Amygdala (tissue), 56 donors: ENCODE results near the gene KCNA2.

ENCODE experiments used
- DNase-seq, 56 donors: peaks; one replicate each; lab custom pipeline; 2025; lab: John Stamatoyannopoulos, UW

KCNA2 gene

GRCh38 chr1:110605901-110606656 is at the start of gene KCNA2:
TSS of gene KCNA2 (minus strand) at chr1:110606358. CDS start at chr1:110604782, 1,576 bp downstream.
- DNase-seq, result peak in 49 of 56 donors; percentile 33 to 87 (median 68)

DNA sequence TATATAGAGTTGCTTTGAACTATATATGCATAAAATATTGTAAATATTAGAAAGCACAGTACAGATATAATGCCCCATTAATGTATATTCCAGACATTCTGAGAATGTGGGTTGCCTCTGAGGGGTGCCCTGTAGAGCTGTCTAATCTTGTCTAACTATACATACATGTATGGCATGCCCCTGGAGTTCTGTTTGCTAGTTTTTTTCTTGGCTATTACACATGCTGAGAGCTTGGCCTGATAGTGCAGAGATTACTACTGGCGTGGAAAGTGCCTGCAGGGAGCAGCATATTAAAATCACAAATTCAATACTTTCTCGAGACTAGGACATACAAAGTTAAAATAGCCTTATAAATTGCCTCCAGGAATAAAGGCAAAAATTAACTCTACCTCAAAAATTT is 44.5 kb upstream of the KCNA2 start:
- DNase-seq, result no peak

DNA sequence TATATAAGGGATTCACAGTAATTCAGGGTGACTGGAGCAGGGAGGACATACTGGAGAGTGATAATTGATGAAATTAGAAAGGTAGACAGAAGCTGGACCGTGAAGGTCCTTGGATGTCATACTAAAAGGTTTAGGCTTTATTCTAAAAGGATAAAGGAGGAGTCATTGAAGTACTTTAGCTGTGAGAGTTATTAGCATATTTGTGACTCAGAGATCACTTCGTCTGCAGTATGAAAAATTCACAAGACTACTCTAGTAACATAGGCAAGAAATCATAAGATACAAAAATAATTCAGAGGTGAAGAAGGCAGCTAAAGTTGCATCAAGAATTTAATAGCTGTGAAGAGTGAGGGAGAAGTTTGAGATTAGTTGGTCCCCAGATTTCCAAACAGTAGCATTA is 42.3 kb upstream of the KCNA2 start:
- no peak for DNase-seq

- no peak for DNase-seq
Observed at GRCh38 chr1:110647254-110647891, 41.2 kb upstream of the KCNA2 start.

DNA sequence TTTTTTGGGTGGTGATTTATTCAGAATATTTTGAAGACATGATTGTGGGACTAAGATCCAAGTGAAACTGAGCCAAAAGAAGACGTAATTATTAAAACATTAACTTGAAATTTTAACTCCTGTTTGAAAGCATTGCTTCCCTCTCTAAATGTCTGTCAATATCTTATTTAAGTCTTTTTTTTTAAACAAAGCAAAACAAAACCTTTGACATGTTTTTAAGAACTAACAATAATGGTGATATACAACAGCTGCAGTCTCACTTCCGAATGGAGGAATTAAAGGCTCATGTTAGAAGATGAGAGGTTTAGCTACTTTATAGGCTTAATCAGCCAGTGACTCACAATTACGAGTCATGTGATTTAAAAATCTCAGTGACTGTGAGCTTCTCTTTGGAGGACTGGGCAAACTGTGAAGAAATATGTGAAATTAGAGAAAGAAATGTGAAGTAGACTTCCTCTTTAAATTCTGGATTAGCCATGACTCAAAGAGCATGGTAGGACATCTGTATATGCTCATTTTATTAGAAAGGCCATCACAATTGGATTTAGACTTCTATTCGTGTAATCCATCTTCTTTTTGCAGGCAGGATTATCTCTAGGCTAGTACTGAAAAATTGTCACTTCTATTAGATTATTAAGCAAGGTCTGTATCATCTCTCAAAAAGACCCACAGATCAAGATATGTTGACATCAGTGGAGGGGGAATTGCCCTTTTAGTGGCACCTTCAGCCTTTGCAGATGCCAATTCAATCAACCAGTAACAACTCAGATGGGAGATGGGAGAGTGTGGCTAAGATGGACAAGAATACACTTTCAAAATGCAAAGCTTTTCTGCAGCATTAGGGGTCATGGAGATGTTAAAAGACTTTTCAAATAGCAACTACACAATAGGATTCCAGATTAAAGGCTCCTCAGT is 39.9 kb upstream of the KCNA2 start:
- DNase-seq, result no peak

DNA sequence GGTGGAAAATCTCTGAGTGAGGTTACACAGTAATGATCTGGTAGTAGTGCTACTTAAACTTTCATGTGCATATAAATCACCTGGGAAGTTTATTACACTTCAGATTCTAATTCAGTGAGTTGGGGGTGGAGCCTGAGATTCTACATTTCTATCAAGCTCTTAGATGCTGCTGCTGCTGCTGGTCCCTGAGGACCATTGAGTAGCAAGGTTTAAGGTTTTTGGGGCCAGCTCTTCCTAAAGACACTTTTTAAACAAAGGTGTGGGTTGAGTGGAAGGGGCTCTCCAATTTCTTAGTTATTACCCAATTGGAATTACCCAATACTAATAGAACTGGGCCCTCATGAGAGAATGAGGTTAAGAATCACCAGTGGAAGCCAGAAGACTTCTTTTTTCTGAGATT is 39.1 kb upstream of the KCNA2 start:
- no peak for DNase-seq

DNA sequence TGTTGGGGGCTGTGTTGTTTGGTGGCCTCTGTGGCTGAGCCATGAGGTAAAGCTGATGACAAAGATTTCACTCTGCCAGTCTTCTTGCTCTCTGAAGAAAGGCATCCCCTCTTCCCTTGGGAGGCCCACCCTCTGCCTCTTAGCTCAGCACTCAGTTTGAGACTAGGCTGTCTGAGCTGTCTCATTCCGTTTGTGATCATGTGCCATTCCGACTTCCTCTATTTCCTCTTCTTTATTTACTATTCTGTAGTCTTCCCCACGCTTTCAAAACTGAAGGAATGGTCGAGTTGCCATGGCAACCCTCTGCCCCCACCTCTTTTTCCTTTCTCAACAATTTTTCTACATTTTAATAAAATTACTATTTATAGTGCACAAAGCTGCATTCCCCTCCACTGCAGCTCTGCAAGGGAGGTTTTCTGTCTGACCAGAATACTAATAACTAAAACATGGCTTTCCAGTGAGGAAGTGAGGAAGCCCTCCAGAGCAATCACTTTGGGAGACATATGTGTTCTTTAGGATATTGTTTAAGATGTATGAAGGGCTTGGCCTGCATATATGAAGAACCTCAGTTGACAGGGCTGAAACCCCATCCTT is 37.8 kb upstream of the KCNA2 start:
- no peak for DNase-seq

- no peak for DNase-seq
Observed at GRCh38 chr1:110639724-110640386, 33.7 kb upstream of the KCNA2 start.

GRCh38 chr1:110638556-110638955 is 32.4 kb upstream of the KCNA2 start:
- no peak for DNase-seq

DNA sequence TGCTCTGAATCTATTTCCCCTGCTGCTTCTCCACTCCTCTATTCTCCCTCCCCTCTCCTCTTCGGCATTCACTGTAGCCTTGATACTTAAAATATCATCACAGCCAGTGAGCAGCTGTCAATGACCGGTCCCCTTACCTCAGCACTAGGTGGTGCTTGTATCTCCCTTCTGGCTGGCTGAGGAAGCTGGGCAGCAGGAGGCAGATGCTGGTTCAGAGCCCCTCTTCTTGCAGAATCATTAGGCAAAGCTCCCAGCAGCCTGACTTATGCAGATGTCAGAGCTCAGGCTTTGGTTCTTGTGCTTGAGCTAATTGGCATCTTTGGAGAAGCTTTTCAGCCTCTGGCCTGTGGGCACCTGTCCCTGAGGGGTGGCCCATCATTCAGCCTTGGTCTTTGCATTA is 31.9 kb upstream of the KCNA2 start:
- DNase-seq, result no peak

GRCh38 chr1:110637475-110637874 is 31.3 kb upstream of the KCNA2 start:
- DNase-seq, result no peak

- DNase-seq, result no peak
Observed at GRCh38 chr1:110636149-110636935, 30.2 kb upstream of the KCNA2 start.

GRCh38 chr1:110635434-110635833 is 29.3 kb upstream of the KCNA2 start:
- no peak for DNase-seq

GRCh38 chr1:110634455-110635311 is 28.5 kb upstream of the KCNA2 start:
- peak in 28 of 56 donors; percentile 13 to 70 (median 46) for DNase-seq

- DNase-seq, result no peak
Observed at GRCh38 chr1:110634086-110634454, 27.9 kb upstream of the KCNA2 start.

GRCh38 chr1:110633646-110634030 is 27.5 kb upstream of the KCNA2 start:
- no peak for DNase-seq

GRCh38 chr1:110631836-110632620 is 25.9 kb upstream of the KCNA2 start:
- DNase-seq, result no peak
